Common myeloid progenitor, CD34-positive (primary cell): ENCODE data around the gene TMEM132D.

ENCODE experiments used
- CTCF ChIA-PET: fragments of 350-600 bp; sonication (Branson Sonifier 250); formaldehyde crosslinking; loops from one replicate; lab custom pipeline; 2021; ENCODE audit warnings: antibody characterized with exemption; lab: Charles Lee
- POLR2A ChIA-PET: fragments of 350-600 bp; sonication (Branson Sonifier 250); formaldehyde crosslinking; loops from one replicate; lab custom pipeline; 2021; ENCODE audit warnings: antibody characterized with exemption; lab: Charles Lee
- DNase-seq, 3 donors: peaks; one replicate each; pipeline versions ENCODE4 v3.0.0 to v3.0.0-alpha.2; 2013
- H3K27ac ChIP-seq, 2 experiments: 1 replicate in 1 of 2; 2 replicates in 1 of 2; pipeline ENCODE4 v1.7.0; 2013; ENCODE audit warnings: inconsistent platforms in 2 of 2, low read length in 2 of 2, mild to moderate bottlenecking in 2 of 2, low read depth in 1 of 2, moderate library complexity in 1 of 2; ENCODE audit not compliant: severe bottlenecking in 2 of 2, insufficient read depth in 1 of 2, poor library complexity in 1 of 2
- H3K27me3 ChIP-seq, 5 experiments: replicated peaks in 2 of 5; 1 replicate in 3 of 5; 2 replicates in 2 of 5; pipeline versions ENCODE4 v1.6.1 to v1.7.0; 2013; ENCODE audit warnings: low read length in 4 of 5, mild to moderate bottlenecking in 2 of 5, moderate library complexity in 2 of 5, inconsistent platforms in 1 of 5; ENCODE audit not compliant: insufficient read depth in 5 of 5, control insufficient read depth in 4 of 5
- H3K36me3 ChIP-seq, 4 experiments: 1 replicate in 2 of 4; 2 replicates in 2 of 4; pipeline versions ENCODE4 v1.6.1 to v1.7.0; 2013; ENCODE audit warnings: low read length in 3 of 4, control low read depth in 1 of 4, mild to moderate bottlenecking in 1 of 4; ENCODE audit not compliant: control insufficient read depth in 4 of 4, insufficient read depth in 4 of 4
- H3K4me1 ChIP-seq, 4 experiments: 1 replicate in 3 of 4; 2 replicates in 1 of 4; pipeline versions ENCODE4 v1.6.1 to v1.7.1; 2013; ENCODE audit warnings: low read length in 3 of 4, mild to moderate bottlenecking in 3 of 4, control low read depth in 1 of 4, inconsistent platforms in 1 of 4, moderate library complexity in 1 of 4; ENCODE audit not compliant: control insufficient read depth in 4 of 4, insufficient read depth in 4 of 4; ENCODE audit errors: control extremely low read depth in 1 of 4
- H3K4me3 ChIP-seq, 7 experiments: 1 replicate in 4 of 7; 2 replicates in 3 of 7; pipeline versions ENCODE4 v1.5.1 to v1.7.0; 2013; ENCODE audit warnings: mild to moderate bottlenecking in 7 of 7, low read length in 6 of 7, moderate library complexity in 6 of 7, inconsistent platforms in 2 of 7, low read depth in 2 of 7, control low read depth in 1 of 7; ENCODE audit not compliant: insufficient read depth in 4 of 7, control insufficient read depth in 1 of 7; ENCODE audit errors: extremely low read depth in 1 of 7
- H3K9me3 ChIP-seq, 5 experiments: 1 replicate in 4 of 5; 2 replicates in 1 of 5; pipeline versions ENCODE4 v1.6.1 to v1.7.1; 2013; ENCODE audit warnings: low read length in 4 of 5, mild to moderate bottlenecking in 2 of 5, inconsistent platforms in 1 of 5, low read depth in 1 of 5, moderate library complexity in 1 of 5; ENCODE audit not compliant: control insufficient read depth in 4 of 5, insufficient read depth in 2 of 5; ENCODE audit errors: control extremely low read depth in 1 of 5
- WGBS: methylation state at CpG from one replicate; pipeline ENCODE4 v1.1.5; 2013; ENCODE audit not compliant: insufficient coverage; 5-methylcytosine and 5-hydroxymethylcytosine counted together

The TMEM132D gene

DNA sequence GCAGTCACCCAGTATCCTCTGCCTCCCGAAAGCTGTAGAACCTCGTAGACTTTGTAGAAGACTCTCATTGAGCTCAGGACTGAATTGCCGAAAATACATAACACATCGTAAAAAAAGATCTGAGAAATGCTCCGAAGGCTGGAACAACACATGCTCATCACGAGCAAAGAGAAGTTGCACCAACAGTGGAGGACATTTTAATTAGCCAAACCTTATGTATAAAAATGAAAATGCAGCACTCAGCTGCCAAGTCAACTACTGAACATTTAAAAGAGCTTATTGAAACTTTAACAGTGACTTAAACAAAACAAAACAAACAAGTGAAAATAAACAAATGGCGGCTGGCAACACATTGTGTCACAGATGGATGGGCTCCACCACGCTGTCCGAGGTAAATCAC, 519.9 kb downstream of the TMEM132D start:
- POLR2A ChIA-PET = no interaction called here
- H3K27me3 ChIP-seq = no peaks in the 10 kb centered on the region
- DNase-seq = no peak
- CTCF ChIA-PET = no interaction called here
- peaks cover 0 to 8% (median 0%) of the 10 kb centered on the region in 5 experiments for H3K9me3 ChIP-seq
- no peak overlapping the region for H3K4me3 ChIP-seq
- no peaks in the 10 kb centered on the region for H3K4me1 ChIP-seq
- H3K36me3 ChIP-seq = no peaks in the 10 kb centered on the region
- WGBS = 96% methylated on average over 7 of the region's 9 CpGs
- H3K27ac ChIP-seq = no peak overlapping the region

DNA sequence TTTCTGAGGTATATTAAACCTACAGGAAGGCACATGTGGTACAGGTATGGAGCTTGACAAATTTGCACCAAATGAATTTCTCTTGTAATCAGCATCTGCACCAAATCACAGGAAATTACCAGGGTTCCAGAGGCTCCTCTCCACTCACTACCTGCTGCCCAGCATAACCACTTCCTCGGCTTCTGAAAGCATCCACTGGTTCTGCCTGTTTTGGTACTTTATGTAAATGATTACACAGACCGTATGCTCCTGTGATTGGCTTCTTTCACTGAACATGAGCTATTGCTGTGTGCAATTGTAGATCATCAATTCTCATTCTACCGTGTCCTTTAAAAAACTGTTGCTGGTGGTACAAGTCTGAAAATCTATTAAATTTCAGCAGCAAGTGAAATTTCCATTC, 522.1 kb downstream of the TMEM132D start:
- Histone ChIP-seq H3K27me3 (no peaks in the 10 kb centered on the region), H3K36me3 (no peaks in the 10 kb centered on the region), H3K9me3 (peaks cover 0 to 2% (median 0%) of the 10 kb centered on the region in 5 experiments), H3K4me3 (no peak overlapping the region), H3K4me1 (no peaks in the 10 kb centered on the region), H3K27ac (no peak overlapping the region)
- WGBS = no CpG with 5 or more reads among the region's 3 CpGs
- DNase-seq = no peak
- CTCF ChIA-PET = no interaction called here
- POLR2A ChIA-PET = no interaction called here

GRCh38 chr12:129379076-129379804, 524.6 kb downstream of the TMEM132D start:
- POLR2A ChIA-PET = no interaction called here
- no peaks in the 10 kb centered on the region for H3K9me3 ChIP-seq
- H3K27ac ChIP-seq = no peak overlapping the region
- no peaks in the 10 kb centered on the region for H3K27me3 ChIP-seq
- H3K4me1 ChIP-seq = no peaks in the 10 kb centered on the region
- CTCF ChIA-PET = no interaction called here
- 85% methylated on average over 5 of the region's 6 CpGs for WGBS
- no peak overlapping the region for H3K4me3 ChIP-seq
- no peak for DNase-seq
- no peaks in the 10 kb centered on the region for H3K36me3 ChIP-seq

GRCh38 chr12:129378496-129378895, 525.3 kb downstream of the TMEM132D start:
- WGBS = 83% methylated on average over 5 of the region's 5 CpGs
- Histone ChIP-seq H3K9me3 (no peaks in the 10 kb centered on the region), H3K36me3 (no peaks in the 10 kb centered on the region), H3K4me3 (no peak overlapping the region), H3K4me1 (no peaks in the 10 kb centered on the region), H3K27ac (no peak overlapping the region), H3K27me3 (no peaks in the 10 kb centered on the region)
- ChIA-PET POLR2A (no interaction called here), CTCF (no interaction called here)
- no peak for DNase-seq

GRCh38 chr12:129373746-129374145, 530.1 kb downstream of the TMEM132D start:
- WGBS = 90% methylated on average over 3 of the region's 4 CpGs

DNA sequence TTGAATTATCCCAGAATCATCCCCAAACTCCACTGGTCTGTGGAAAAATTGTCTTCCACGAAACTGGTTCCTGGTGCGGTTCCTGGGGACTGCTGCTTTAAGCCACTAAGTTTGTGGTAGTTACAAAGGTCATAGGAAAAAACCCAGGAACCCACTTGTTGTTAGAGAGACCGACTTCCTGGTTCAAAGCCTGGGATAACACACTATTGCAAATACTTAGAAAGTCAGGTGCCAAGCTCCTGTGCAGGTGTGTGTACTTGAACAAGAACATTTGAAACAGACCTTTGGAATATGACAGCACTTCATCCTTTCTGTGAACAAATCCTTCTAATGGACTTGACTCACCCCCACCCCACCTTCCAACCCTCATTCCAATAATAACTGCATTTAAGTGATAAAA, 530.9 kb downstream of the TMEM132D start:
- WGBS = 59% methylated on average over 3 of the region's 3 CpGs
- no peak for DNase-seq
- Histone ChIP-seq H3K4me3 (no peak overlapping the region), H3K27me3 (no peaks in the 10 kb centered on the region), H3K36me3 (no peaks in the 10 kb centered on the region), H3K27ac (no peak overlapping the region), H3K4me1 (no peaks in the 10 kb centered on the region), H3K9me3 (peaks cover 0 to 3% (median 0%) of the 10 kb centered on the region in 5 experiments)
- ChIA-PET POLR2A (no interaction called here), CTCF (no interaction called here)

More at GRCh38 chr12:129373746-129374145, 530.1 kb downstream of the TMEM132D start:
- no peaks in the 10 kb centered on the region for H3K27me3 ChIP-seq
- peaks cover 0 to 3% (median 0%) of the 10 kb centered on the region in 5 experiments for H3K9me3 ChIP-seq
- no peak for DNase-seq
- H3K4me3 ChIP-seq = no peak overlapping the region
- ChIA-PET POLR2A (no interaction called here), CTCF (no interaction called here)
- H3K4me1 ChIP-seq = no peaks in the 10 kb centered on the region
- no peaks in the 10 kb centered on the region for H3K36me3 ChIP-seq
- no peak overlapping the region for H3K27ac ChIP-seq

DNA sequence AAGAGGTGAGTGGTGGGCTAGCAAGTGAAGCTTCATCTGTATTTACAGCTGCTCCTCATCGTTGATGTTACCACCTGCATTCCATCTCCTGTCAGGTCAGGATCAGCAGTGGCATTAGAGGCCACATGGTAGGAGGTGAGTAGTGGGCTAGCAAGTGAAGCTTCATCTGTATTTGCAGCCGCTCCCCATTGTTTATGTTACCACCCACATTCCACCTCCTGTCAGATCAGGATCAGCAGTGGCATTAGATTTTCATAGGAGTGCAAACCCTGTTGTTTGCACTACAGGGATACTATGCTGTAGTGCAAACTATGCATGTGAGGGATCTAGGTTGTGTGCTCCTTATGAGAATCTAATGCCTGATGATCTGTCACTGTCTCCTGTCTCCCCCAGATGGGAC, 531.5 kb downstream of the TMEM132D start:
- DNase-seq = no peak
- Histone ChIP-seq H3K36me3 (no peaks in the 10 kb centered on the region), H3K9me3 (peaks cover 0 to 3% (median 0%) of the 10 kb centered on the region in 5 experiments), H3K27ac (no peak overlapping the region), H3K4me1 (no peaks in the 10 kb centered on the region), H3K27me3 (no peaks in the 10 kb centered on the region), H3K4me3 (no peak overlapping the region)
- 91% methylated on average over 1 of the region's 2 CpGs for WGBS
- ChIA-PET CTCF (no interaction called here), POLR2A (no interaction called here)
